HG03565 (cell line): Measurements from ENCODE around the gene CHST1.

Source experiments
- ATAC-seq: cut with Tn5 transposase; IDR thresholded peaks from one replicate; pipeline ENCODE4 v1.9.1; 2021; ENCODE audit warnings: mild to moderate bottlenecking, moderate library complexity; ENCODE audit not compliant: unreplicated experiment

CHST1 gene

DNA sequence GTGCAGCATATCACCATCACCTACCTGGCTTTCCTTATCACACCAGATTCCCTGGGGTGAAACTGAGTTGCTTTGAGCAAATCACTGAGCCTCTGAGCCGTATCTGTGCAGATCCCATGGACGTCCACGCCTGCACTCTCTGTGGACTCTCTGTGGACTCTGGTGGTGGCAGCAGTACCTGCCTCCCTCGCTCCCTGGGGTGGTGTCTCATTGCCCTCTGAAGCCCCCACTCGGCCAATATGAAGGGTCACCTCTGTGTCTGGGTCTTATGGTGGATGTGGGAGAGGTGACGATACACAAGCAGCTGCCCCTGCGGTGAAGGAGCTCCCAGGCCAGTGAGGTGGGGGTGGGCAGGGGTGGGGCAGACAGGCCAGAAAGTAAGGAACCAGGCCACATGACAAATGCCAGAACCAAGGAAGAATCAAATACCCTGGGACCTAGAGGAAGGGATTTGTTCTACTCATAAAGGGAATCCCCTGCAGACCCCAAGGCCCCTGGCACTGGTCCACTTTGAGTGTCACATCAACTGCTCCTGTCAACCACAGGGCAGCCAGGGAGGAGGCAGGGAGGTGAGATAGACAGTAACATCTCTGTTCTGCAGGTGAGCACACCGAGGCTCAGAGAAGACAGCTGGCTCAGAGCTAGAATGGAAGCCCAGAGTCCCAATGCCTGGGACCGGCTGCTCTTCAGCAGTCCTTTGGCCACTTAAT, 9.2 kb upstream of the CHST1 start:
- no peak for ATAC-seq

GRCh38 chr11:45673441-45673840, 8.0 kb upstream of the CHST1 start:
- no peak for ATAC-seq

DNA sequence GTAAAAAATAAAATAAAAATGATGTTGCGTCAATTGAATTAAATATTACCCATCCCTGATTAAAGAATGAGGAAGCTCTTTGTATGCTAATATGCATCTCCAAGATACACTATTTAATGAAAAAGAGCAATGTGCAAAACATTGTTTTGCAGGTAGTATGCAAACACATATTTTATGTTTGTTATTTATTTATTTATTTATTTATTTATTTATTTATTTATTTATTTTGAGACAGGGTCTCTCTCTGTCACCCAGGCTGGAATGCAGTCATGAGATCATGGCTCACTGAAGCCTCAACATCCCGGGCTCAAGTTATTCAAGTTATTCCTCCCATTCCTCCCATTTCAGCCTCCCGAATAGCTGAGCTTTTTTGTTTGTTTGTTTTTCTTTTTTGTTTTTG, 7.2 kb upstream of the CHST1 start:
- no peak for ATAC-seq

DNA sequence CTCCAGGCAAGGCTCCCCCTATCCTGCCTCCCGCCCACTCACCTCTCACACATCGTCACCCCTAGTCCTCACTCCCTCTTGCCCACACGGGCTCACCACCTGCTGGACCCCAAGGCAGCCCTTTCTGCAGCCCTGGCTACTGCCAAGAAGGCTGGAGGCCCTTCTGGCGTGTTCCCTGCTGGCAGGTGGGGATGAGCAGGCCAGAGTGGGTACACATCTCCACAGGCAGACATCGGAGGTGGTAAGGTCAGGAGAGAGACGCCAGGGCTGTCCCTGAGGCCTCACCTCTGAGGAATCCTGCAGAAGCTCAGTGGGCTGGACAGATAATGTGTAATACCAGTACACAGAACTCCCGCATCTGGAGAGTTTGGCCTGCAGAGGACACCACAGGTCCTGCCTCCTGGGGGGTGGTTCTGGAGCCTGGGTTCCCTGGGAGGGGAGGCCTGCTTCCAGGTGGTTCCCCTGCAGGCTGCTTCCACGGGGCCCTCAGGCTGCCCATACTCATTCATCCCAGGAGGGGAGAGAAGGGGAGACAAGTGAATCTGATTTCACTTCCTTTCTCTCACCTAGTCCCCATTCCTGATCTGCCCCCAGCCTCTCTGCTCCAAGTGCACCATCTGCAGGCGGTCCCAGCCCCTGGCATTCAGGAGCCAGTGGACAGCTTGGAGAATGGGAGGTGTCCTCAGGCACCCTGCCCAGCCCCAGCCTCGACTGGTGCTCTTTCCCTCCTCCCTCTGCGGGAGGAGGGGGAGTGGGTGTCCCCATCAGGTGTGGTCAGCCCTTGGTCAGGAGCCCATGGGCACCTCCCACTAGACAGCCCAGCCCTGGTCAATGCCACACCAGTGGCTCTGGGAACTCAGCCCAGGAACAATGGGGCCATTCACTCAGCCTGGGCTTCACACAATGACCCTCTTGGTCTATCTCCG, 6.1 kb upstream of the CHST1 start:
- ATAC-seq, result no peak

GRCh38 chr11:45670386-45671135, 5.1 kb upstream of the CHST1 start:
- ATAC-seq, result no peak

DNA sequence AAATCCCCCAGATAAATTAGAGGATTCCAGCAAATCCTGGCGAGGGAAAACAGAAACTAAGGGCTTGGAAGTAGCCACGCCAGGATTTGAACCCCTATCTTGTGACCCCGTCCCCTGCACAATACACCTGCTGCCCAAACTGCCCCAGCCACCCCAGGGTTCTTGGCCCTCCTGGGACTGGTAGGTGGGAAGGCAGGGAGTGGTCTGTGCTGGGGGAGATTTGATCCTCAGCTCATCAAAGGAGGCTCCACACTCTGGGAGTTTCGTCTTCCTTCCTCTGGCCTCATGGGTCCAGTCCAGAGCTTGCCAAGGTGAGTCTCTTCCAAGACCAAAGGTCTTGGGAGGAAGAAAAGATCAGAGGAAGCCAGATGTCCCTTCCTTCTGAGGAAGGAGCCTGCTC, 4.5 kb upstream of the CHST1 start:
- no peak for ATAC-seq

GRCh38 chr11:45669146-45669545, 3.7 kb upstream of the CHST1 start:
- ATAC-seq, result no peak

DNA sequence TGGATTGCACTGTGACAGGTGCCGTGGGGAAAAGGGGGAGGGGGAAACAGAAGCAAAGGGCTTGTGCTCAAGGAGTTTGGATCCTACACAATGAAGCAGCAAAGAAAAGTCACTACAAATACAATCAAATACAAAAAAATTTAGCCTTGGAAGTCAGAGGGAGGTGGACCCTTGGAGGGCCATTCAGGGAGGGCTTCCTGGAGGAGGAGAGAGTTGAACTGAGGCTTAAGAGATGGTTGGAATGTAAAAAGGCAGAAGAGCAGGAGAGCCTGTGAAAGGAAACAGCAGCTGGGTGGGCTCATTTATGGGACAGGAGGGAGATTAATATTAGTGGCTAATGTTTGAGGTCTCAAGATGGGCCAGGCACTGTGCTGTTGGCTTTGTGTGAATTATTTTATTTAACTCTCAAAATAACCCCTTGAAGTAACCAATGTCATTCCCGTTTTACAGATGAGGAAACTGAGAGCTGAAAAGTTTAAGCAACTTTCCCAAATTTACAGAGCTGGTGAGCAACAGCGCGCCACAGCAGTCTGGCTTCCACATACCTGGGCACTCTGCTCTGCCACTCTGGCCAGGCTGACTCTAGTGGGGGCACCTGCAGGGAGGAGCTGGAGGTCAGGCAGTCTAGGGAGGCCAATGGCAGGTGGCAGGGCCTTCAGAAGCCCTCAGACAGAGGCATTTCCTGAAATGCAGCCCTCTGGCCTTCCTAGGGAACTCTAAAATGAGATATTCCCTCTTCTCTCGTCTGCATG, 2.7 kb upstream of the CHST1 start:
- no peak for ATAC-seq

- no peak for ATAC-seq
Observed at GRCh38 chr11:45666648-45667642, 1.5 kb upstream of the CHST1 start.

DNA sequence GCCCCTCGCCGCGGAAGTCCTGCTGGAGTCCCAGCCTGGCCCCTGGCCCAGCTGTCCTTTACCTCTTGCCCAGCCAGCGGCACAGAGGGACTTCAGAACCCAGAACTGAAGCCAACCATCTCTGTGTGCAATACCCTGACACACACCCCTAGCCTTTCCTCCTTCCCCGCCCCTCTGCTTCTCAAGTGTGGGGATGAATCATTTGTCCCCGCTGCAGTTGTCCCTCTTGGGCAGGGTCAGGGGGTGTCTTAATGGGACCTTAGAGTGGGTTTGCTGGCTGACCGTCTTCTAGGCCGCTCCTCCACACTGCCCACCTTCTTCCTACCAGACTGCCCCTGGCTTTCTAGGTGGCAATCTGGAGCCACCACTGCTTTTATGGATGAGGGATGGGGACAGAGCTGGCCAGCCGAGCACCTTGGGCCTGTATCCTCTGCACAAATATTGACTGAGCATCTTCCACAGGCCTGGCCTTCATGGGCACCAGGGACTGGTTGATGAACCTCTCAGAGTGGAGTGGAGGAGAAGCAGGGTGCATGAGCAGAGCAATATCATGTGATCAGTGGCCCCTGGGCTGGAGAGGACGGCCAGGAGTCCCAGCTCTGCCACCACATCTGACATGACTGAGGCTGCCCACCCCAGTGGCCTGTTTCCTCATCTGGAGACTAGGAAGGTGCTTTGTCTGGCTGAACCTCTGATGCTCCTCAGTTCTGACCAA, 668 bp upstream of the CHST1 start:
- ATAC-seq, result no peak

- ATAC-seq, result no peak
Observed at GRCh38 chr11:45664376-45665205, 831 bp downstream of the CHST1 start.

- no peak for ATAC-seq
Observed at GRCh38 chr11:45663486-45664375, 1.7 kb downstream of the CHST1 start.

- ATAC-seq, result no peak
Observed at GRCh38 chr11:45662665-45663485, 2.5 kb downstream of the CHST1 start.

- ATAC-seq, result no peak
Observed at GRCh38 chr11:45662096-45662664, 3.2 kb downstream of the CHST1 start.

DNA sequence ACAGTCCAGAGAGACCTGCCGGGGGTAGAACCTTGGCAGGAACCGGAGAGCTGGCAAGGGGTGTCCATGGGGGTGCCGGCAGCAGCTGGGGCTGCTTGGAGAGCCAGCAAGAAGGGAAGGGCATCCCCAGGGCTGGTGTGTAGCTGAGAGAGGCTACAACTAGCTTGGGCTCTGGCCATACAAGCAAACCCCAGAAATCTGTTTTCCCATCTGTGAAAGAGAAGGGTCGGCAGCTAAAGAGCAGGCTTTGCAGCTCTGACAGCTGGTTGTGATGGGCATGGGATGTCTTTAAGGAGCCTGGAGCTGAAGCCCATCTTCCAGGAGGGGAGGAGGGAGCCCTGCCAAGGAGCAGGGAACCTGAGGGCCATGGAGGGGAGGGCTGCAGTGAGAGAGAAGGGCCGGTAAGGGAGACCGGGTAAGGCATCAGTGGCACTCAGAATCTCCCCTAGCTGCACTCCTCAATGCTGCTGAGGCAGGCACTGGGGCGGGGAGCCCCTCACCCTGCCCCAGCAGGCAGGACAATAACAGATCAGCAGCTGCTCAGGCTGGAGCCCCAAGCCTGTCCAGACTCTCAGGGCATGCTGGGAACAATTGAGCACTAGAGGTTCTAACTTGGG, 3.9 kb downstream of the CHST1 start:
- no peak for ATAC-seq
